Measurements from ENCODE around the gene ARMC9.
"Not testable (repeated sequence)": the region's sequence is repeated elsewhere in the genome, so short reads cannot be mapped to it uniquely, and the experiment has no call there.

The ARMC9 gene

DNA sequence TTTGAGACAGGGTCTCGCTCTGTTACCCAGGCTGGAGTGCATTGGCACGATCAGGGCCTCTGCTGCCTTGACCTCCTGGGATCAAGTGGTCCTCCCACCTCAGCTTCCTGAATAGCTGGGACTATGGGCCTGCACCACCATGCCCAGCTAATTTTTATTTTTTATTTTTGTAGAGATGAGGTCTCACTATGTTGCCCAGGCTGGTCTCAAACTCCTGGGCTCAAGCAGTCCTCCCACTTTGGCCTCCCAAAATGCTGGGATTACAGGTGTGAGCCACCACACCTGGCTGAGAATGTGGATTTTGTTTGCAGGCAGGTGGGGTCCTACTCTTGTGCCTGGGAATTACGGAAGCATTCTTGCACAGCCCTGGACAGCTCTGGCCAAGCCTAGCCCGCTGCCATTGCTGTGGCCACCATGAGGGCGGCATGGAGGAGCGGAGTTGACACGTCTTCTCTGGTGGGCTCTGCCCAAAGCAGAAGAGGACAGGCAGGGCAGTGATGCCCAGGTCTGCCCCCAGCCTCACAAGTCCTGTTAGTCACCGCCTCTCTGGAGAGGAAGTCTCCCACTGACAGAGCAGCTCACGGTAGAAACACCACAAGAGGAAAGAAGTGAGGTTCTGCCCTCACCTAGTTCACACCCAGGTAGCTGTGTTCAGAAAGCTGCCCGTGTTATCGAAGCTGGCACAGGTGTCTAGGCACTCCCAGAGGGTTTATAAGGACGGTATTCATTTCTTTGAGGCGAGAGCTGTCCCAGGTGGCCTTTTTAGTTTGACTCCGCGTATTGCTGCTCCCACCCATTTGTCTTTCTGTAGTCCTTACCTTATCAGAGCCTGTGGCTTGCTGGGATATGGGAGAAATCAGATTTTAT lies 46.2 kb downstream of the ARMC9 start:
- no peak for DNase-seq (ENCODE audit: low read depth)

- no peak for DNase-seq (ENCODE audit: low read depth)
Observed at GRCh38 chr2:231245249-231246094, 47.0 kb downstream of the ARMC9 start.

DNA sequence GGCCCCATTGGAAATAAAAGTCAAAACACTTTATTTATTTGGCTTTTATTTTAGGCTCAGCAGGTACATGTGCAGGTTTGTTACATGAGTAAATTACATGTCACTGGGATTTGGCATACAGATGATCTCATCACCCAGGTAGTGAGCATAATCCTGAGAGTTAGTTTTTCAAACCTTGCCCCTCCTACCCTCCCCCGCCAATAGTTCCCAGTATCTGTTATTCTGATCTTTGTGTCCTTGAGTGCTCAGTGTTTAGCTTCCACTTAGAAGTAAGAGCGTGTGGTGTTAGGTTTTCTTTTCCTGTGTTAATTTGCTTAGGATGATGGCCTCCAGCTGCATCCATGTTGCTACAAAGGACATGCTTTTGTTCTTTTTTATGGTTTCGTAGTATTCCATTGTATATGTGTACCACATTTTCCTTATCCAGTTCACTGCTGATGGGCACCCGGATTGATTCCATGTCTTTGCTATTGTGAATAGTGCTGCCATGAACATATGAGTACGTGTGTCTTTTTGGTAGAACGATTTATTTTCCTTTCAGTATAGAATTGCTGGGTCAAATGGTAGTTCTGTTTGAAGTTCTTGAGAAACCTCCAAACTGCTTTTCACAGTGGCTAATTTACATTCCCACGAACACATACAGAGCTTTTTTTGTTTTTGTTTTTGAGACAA lies 47.9 kb downstream of the ARMC9 start:
- no peak for DNase-seq (ENCODE audit: low read depth)

DNA sequence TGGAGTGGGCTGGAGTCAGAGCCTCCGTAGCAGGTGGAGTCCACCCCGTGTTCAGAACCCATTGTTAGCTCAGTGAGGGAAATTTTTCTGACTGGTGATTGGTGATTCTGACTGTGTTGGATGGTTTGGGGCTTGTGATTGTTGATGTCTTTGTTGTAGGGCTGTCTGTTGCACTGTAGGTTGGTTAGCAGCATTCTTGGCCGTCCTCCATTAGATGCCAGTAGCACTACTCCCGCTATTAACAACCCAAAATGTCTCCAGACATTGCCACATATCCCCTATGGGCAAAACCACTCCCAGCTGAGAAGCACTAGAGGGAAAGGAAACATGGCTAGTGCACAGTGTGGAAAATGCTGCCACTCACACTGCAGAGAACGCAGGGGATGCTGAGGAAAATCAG lies 51.7 kb downstream of the ARMC9 start:
- no peak for DNase-seq (ENCODE audit: low read depth)

- DNase-seq (ENCODE audit: low read depth), result no peak
Observed at GRCh38 chr2:231250698-231251097, 52.3 kb downstream of the ARMC9 start.

- not testable (repeated sequence) for DNase-seq (ENCODE audit: low read depth)
Observed at GRCh38 chr2:231253292-231253691, 54.9 kb downstream of the ARMC9 start.

- no peak for DNase-seq (ENCODE audit: low read depth)
Observed at GRCh38 chr2:231256494-231256893, 58.1 kb downstream of the ARMC9 start.

DNA sequence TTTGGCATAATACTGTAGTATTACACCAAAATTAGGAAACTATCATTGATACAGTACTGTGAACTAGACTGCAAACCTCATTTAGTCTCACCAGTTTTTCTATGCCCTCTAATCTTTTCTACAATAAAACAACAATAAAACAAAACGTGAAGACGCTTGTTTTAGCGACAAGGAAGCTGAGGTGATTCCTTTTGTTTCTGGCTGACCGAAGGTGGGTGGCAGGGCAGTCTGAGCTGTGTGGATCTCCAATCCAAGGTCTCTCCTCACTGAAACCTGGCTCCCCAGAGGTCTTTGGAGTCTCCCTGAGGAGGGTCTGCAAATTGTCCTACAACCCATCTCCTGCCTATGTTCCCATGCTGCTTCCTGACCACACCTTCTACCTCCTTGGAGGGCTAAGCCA lies 59.3 kb downstream of the ARMC9 start:
- no peak for DNase-seq (ENCODE audit: low read depth)

GRCh38 chr2:231258701-231259100 lies 60.3 kb downstream of the ARMC9 start:
- DNase-seq (ENCODE audit: low read depth), result no peak

GRCh38 chr2:231259104-231259503 lies 60.7 kb downstream of the ARMC9 start:
- DNase-seq (ENCODE audit: low read depth), result no peak

DNA sequence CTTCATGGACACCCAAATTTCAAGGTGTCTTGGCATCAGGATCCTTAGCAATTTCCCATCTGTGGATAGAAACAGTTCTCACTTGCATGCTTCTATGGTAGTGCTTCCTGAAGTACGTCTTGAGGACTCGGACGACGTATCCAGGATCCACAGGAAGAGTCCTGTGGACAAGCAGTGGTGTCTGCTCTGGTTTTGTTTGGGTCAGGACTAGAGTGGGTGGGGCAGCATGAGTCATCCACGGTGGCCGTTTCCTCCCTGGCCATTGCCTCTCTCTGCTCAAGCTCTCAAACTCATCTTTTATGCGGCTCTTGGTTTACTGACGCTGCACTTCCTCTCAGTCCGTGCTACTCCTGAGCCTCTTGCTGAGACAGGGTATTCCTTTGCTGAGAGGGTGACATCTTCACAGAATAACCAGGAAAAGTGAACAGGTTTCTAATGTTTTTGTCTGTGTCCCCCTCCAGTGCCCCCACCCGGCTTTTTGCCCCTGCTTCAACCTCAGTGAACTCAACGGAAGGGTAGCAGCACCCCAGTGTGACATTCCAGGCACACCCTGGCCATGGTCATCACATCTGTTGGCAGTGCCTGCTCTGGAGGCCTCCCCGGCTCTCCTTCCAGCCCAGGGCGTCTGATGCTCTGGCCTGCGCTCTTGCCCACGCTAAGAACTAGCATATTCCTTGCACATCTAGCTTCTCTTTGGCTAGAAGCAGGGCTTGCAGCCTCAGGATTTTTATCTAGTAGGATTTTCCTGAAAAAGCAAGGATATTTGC lies 62.2 kb downstream of the ARMC9 start:
- DNase-seq (ENCODE audit: low read depth), result no peak

DNA sequence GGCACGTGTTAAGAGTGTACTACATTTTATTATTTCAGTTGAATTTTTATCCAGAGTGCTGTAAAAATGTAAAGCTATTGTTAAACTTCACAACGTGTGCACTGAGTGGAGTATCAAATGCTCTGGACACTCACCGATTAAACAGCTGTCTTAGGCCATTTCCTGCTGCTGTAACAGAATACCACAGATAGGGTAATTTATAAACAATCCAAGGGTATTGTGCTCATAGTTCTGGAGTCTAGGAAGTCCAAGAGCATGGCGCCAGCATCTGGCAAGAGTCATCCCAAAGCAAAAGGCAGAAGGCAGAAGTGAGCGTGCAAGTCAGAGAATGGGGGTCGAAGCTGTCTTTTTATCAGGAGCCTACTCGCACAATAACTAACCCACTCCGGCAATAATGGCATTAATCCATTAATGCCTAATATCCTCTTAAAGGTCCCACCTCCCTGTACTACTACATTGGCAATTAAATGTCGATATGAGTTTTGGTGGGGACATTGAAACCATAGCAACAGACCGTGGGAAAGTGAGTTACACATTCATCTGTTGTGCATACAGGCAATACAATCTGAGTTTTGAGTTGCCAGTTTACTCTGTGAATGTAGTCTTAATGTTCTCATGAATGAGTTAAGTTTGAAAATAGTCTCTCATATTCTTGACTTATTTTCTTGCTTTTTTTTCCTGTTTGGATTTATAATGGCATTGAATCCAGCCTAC lies 64.8 kb downstream of the ARMC9 start:
- no peak for DNase-seq (ENCODE audit: low read depth)

DNA sequence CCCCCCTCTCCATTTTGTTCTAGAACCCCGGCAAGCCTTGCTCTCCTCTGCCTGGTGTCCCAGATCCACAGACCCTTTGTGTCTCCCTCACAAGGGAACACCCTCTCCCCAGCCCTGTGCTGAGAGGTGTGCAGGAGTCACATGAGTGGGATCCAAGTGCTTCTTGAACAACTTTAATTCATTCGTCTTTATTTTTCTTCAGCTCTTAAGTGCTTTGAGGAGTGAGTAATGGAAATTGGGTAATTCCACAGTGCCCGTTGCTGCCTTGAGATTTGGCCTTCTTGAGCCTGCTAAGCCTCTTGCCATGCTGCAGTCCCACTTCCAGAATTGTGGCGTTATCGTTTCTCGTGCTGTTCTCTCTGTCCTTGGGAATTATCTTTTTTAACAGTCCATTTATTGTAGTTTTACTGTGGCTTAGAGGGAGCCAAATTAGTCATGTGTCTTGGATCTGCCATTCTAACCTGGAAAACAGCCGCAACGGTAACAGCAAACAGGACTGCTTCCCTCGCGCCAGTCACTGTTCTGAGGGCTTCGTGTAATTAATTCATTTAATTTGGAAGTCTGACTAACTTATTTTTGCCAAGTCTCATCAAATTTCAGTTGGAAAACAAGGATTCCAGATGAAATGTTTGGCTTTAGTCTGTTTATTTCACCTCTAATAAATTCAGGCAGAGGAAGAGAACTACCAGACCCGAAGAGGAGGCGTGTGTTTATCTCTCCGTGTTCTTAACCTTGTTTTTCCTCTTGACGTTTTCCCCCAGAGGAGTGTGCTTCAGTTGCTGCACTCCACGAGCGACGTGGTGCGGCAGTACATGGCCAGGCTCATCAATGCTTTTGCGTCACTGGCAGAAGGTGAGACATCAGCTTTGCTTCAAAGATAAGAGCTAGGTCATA lies 72.0 kb downstream of the ARMC9 start:
- DNase-seq (ENCODE audit: low read depth), result no peak

GRCh38 chr2:231272991-231273390 lies 74.6 kb downstream of the ARMC9 start:
- no peak for DNase-seq (ENCODE audit: low read depth)

GRCh38 chr2:231276987-231277386 lies 78.6 kb downstream of the ARMC9 start:
- no peak for DNase-seq (ENCODE audit: low read depth)

- DNase-seq (ENCODE audit: low read depth), result no peak
Observed at GRCh38 chr2:231277962-231278361, 79.5 kb downstream of the ARMC9 start.

DNA sequence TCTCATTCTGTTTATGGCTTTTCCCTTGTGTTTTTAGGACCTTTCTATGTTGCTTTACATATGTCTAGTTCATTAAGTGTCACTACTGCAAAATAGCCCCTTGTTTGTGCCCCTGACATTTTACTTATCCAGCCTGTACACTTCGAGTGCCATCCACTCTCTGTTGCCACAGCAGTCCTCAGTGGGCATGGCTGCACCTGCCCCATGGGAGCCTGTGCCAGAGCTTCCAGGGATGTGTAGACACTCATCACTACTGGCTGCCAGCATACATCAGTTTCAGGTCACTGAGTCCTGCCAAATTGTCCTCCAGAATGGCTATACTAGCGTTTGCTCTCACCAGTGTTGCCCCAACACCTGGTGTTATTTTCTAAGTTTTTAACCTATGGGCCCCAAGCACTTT lies 80.4 kb downstream of the ARMC9 start:
- no peak for DNase-seq (ENCODE audit: low read depth)

DNA sequence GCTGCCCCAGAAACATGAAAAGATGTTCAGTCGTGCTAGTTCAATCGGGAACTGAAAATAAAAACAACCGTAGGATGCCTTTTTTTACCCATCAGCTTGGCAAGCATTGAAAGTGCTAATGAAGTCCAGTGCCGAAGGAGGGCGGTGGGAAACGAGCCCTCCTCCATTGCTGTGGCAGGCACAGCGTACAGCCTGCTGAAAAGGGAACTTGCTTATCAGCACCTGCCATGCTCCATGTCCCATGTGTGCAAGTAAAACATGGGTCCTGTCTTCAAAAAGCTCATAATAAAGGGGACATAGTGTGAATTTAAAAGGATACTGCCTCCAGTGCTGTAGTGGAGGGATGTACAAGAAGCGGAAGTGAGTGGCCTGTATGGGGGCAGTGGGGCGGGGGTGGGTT lies 82.4 kb downstream of the ARMC9 start:
- no peak for DNase-seq (ENCODE audit: low read depth)

DNA sequence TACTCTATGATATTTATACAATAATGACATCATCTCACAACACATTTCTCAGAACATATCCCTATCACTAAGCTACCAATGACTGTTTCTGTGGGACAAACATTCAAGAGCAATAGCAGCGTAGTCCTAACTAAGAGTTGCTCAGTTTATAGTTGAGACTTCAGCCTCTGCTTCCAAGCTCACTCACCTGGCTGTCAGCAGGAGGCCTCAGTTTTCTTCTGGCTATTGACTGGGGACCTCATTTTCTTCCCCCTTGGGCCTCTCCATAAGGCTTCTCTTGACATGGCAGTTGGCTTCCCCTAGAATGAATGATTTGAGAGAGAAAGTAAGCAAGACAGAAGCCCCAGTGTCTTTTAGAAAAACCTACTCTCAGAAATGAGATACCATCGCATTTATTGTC lies 85.9 kb downstream of the ARMC9 start:
- DNase-seq (ENCODE audit: low read depth), result no peak

- no peak for DNase-seq (ENCODE audit: low read depth)
Observed at GRCh38 chr2:231286964-231287363, 88.5 kb downstream of the ARMC9 start.
